HG02884 (cell line): ENCODE data around the gene ITCH.
"Not testable (repeated sequence)": the region's sequence is repeated elsewhere in the genome, so short reads cannot be mapped to it uniquely, and the experiment has no call there.

Experiments
- ATAC-seq: cut with Tn5 transposase; IDR thresholded peaks from one replicate; pipeline ENCODE4 v1.9.1; 2021; ENCODE audit warnings: mild to moderate bottlenecking, moderate library complexity; ENCODE audit not compliant: unreplicated experiment

The ITCH gene

DNA sequence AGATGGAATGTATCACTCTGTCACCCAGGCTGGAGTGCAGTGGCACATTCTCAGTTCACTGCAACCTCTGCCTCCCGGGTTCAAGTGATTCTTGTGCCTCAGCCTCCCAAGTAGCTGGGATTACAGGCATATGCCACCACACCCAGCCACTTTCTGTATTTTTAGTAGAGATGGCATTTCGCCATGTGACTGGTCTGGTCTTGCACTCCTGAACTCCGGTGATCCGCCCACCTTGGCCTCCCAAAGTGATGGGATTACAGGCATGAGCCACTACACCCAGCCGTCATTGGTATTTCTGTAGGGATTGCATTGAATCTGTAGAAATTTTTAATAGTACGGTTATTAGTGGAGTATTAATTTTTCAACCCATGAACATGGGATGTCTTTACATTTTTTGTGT is 134.5 kb downstream of the ITCH start:
- ATAC-seq, result not testable (repeated sequence)

DNA sequence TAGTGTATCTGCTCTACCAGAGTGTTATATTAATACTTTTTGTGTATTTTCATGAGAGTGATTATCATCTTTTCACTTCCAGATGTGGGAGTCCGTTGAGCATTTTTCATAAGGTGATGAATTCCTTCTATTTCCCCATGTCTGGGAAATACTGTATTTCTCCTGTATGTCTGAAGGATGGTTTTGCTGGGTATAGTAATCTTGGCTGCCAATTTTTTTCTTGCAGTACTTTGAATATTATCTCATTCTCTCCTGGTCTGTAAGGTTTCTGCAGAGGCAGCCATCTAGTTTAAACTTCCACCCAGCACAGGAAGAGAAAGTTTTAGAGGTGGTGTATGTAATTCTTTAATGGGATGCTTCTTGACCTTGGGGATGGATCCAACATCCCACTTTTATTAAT is 137.8 kb downstream of the ITCH start:
- no peak for ATAC-seq

DNA sequence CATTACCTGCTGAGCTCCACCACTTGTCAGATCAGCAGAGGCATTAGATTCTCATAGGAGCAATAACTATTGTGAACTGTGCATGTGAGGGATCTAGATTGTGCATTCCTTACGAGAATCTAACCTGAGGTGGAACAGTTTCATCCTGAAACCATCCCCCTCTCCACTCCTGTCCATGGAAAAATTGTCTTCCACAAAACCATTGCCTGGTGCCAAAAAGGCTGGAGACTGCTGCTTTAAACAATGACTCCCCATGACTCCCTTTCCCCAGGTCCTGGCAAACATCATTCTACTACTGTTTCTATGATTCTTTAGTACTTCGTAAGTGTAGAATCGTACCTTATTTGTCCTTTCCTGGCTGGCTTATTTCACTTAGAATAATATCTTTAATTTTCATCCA is 143.4 kb downstream of the ITCH start:
- ATAC-seq, result no peak

- no peak for ATAC-seq
Measured at GRCh38 chr20:34507702-34508413, 144.8 kb downstream of the ITCH start.

DNA sequence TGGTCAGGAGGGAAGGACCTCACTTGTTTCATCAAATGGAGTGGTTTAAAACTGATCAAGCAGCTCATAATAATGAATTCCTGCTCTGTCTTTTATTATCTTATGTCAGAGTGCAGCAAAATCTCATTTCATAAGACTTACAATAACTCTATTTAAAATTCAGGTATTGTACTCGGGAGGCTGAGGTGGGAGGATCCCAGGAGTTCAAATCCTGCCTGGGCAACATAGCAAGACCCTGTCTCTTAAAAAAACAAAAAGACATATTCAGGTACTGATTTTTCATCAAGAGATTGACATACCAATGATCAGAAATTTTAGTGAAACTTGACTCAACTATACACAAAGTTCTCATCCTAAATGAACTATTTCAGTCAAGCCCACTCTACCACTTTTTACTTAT is 147.5 kb downstream of the ITCH start:
- no peak for ATAC-seq

- ATAC-seq, result no peak
Measured at GRCh38 chr20:34511891-34512265, 148.8 kb downstream of the ITCH start.

- no peak for ATAC-seq
Measured at GRCh38 chr20:34512266-34512954, 149.3 kb downstream of the ITCH start.

GRCh38 chr20:34512955-34513419 is 149.9 kb downstream of the ITCH start:
- no peak for ATAC-seq

GRCh38 chr20:34514034-34514433 is 151.0 kb downstream of the ITCH start:
- ATAC-seq, result not testable (repeated sequence)

GRCh38 chr20:34514897-34515483 is 151.9 kb downstream of the ITCH start:
- ATAC-seq, result no peak

- peak; percentile 41 for ATAC-seq
Measured at GRCh38 chr20:34515484-34516246, 152.6 kb downstream of the ITCH start.

- ATAC-seq, result peak; percentile 56
Measured at GRCh38 chr20:34516247-34517113, 153.4 kb downstream of the ITCH start, which contains the start of gene DYNLRB1. DYNLRB1 (plus strand) TSS chr20:34516422; CDS start chr20:34516459, 37 bp downstream.

- ATAC-seq, result no peak
Measured at GRCh38 chr20:34517114-34517505, 154.0 kb downstream of the ITCH start.

- not testable (repeated sequence) for ATAC-seq
Measured at GRCh38 chr20:34518863-34519262, 155.8 kb downstream of the ITCH start.

- ATAC-seq, result not testable (repeated sequence)
Measured at GRCh38 chr20:34519841-34520240, 156.8 kb downstream of the ITCH start.

GRCh38 chr20:34522969-34523871 is 160.1 kb downstream of the ITCH start:
- ATAC-seq, result no peak

DNA sequence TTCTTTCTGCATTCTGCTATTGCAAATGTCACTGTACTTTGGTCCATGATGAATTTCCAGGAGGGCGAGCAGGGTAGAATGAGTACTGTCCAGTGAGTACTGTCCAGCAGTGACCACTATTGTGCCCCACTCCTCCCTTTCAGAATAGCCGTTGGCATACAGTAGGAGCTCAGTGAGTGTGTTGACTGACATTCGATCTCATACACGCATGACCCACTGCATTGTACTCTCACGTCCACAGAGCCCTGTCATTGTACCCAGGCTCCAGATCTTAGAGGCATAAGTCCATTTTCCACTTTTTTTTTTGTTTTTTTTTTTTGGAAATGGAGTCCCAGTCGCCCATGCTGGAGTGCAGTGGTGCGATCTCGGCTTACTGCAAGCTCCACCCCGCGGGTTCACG is 161.4 kb downstream of the ITCH start:
- no peak for ATAC-seq

GRCh38 chr20:34525342-34525708 is 162.3 kb downstream of the ITCH start:
- ATAC-seq, result no peak

GRCh38 chr20:34525709-34526416 is 162.8 kb downstream of the ITCH start:
- no peak for ATAC-seq
